GM21526 (cell line): Measurements from ENCODE around the gene FYB2.

Experiments
- ATAC-seq: cut with Tn5 transposase; IDR thresholded peaks from one replicate; pipeline ENCODE4 v1.9.1; 2021; ENCODE audit warnings: moderate library complexity; ENCODE audit not compliant: unreplicated experiment, low FRiP score

The FYB2 gene

DNA sequence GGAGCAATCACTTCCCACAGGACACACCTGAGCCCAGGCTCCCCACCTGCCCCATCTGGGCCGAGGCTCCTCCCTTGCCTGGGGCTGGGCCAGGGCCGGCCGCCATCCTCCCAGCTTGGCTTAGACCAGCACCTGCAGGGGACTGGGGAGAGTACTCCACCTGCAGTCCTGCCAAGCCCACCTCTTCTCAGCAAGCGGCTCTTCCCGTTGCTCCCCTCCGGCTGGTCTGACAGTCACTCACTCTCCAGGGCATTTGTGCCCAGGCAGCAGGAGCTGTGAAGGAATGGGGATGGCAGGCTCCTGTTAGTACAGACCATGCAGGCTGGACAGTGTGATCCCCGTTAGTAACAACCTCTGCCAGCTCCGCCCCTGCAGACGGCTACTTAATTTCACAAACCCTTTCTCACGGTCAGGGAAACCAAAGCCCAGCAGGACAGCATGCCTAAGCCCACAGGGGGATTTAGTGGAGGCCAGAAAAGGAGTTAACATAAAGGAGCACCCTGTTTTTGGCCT is at the start of gene FYB2:
Gene FYB2 (minus strand): TSS at position 18 of the 513 bp plus-strand sequence. CDS start 114 bp downstream, outside the sequence.
- no peak for ATAC-seq

GRCh38 chr1:56868761-56869160 is 49.6 kb upstream of the FYB2 start:
- ATAC-seq = no peak

- no peak for ATAC-seq
Measured at GRCh38 chr1:56867491-56867890, 48.3 kb upstream of the FYB2 start.

GRCh38 chr1:56866656-56867055 is 47.5 kb upstream of the FYB2 start:
- no peak for ATAC-seq

DNA sequence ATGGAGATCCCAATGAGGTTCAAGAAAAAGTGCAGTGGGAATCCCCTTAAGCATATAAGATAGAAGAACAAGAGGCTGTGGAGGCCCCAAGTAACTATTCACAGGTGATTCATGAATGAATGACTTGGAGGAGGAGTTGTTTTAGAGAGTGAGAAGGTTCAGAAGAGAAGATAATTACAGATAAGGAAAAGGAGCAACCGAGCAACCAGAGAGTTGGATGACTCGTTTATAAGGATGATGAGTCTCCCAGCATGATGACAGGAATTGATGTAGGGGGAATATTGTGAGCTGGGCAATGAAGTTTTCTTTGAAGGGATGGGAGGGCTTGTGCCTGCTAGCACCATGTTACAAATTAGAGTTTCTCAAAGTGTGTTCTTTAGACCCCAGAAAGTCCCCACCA is 45.2 kb upstream of the FYB2 start:
- ATAC-seq = no peak

- ATAC-seq = no peak
Measured at GRCh38 chr1:56863265-56863992, 44.2 kb upstream of the FYB2 start.

GRCh38 chr1:56859287-56859686 is 40.1 kb upstream of the FYB2 start:
- ATAC-seq = no peak

GRCh38 chr1:56856186-56856585 is 37.0 kb upstream of the FYB2 start:
- no peak for ATAC-seq

DNA sequence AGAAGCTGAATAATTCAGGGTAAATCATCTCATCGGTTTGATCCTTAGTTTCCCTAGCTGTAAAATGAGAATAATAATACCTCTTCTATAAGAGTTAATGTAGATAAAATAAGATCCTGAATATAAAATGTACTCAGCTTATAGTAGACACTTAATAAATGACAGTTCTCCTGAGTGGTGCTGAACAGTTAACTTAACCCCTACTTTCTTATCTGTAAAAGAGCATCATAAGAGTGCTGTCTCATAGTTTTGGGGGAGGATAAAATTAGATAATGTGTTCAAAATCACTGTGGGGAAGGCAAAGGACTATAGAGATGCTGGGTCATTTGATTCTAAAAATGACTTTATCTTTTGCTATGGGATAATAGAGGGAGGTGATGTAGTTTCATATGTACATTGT is 36.0 kb upstream of the FYB2 start:
- ATAC-seq = no peak

- ATAC-seq = no peak
Measured at GRCh38 chr1:56854521-56855099, 35.4 kb upstream of the FYB2 start, which contains the start of gene C8A. Gene C8A (plus strand): TSS chr1:56854797. CDS start chr1:56854902, 105 bp downstream.

GRCh38 chr1:56852476-56852875 is 33.3 kb upstream of the FYB2 start:
- ATAC-seq = no peak

- ATAC-seq = no peak
Measured at GRCh38 chr1:56850922-56851321, 31.7 kb upstream of the FYB2 start.

DNA sequence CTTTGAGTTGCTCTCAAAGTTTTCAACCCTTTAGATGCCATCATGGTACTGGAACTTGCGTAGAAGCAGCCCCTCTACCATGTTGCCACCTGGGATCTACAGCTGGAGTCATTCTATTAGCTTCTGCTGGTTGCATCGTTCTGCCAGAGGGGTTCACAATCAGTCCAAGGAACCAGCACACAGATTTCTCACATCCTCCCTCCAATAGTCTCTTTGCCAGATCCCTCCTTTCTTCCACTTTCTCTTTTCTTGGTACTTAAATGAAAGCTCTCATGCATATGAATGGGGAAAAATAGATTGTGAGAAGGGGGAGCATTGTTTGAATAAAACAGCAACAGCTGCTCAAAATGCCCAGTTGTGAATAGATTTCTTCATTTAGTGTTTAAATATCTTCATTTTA is 31.2 kb upstream of the FYB2 start:
- no peak for ATAC-seq

DNA sequence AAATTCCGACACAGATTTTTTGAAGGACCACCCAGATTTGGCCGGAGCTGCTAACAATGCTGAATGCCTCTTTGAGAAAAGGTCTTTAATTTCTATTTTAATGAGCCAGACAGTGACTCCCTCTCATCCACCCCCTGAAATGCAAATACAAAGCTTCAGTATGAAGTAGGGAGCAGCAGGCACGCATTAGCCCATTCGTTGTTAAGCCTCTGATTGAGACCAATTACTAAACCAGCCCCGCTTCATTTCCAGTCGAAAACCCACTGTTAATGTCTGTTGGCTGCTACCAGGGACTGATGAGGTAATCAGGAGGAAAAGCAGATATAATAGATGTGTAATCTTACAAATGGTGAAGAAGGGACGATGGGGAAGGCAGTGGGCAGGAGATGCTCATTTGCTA is 30.5 kb upstream of the FYB2 start:
- no peak for ATAC-seq

- no peak for ATAC-seq
Measured at GRCh38 chr1:56845343-56845742, 26.1 kb upstream of the FYB2 start.

DNA sequence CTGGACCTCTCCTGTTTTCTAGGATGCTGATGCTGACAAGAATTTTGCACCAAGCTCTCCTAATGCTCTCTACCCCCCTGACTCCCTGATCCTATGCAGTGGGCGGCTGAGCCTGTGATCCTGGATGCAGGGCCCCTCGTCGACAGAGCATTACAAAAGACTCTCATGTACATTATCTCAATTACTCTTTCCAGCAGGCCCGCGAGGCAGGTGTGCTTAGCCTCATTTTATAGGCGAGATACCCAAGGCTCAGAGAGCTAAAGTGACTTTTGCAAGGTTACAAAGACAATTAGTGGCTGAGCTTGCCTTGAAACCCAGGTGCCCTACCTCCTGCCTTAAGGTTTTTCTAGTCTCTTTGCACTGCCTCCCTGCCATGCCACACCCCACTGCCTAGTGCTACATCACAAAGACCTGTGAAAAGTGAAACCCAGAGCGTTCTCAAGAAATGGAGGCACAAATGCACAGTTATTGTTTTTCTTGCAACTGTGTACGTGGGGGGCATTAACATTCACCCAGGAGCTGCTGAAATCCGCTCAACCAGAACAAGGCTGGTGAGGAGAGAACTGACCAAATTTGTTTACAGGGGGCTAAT is 25.4 kb upstream of the FYB2 start:
- ATAC-seq = no peak

- ATAC-seq = no peak
Measured at GRCh38 chr1:56843544-56843943, 24.3 kb upstream of the FYB2 start.

GRCh38 chr1:56838759-56839158 is 19.6 kb upstream of the FYB2 start:
- ATAC-seq = no peak

- ATAC-seq = no peak
Measured at GRCh38 chr1:56837244-56837939, 18.2 kb upstream of the FYB2 start.

DNA sequence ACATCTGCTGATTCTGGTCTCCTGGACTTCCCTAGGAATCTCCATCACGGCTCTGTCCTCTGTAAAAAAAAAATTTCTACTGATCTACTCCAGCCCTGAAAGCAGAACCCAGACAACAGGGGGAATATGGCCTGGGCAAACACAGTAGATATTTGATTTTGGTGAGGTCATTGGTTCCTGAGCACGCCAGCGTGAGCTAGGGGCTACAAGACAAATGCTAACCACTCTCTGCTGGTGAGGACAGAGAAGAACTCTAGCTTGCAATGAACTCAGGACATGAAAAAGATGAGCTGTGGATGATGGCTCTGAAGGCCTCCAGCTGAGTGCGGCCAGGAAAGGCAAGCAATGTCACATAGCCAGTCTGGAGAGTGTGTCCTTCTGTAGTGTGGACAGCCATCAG is 17.2 kb upstream of the FYB2 start:
- ATAC-seq = no peak

GRCh38 chr1:56835657-56836056 is 16.5 kb upstream of the FYB2 start:
- ATAC-seq = no peak
